Stimulated activated CD4-positive, alpha-beta T cell treated with anti-CD3 and anti-CD28 coated beads, Interleukin-2, amount 100 ng/mL, for 4 hours (primary cell): ENCODE data around the gene PLPPR1.
"Not testable (repeated sequence)": the region's sequence is repeated elsewhere in the genome, so short reads cannot be mapped to it uniquely, and the experiment has no call there.

ENCODE experiments used
- DNase-seq: peaks from one replicate; pipeline ENCODE4 v3.0.0-alpha.2; 2020; ENCODE audit warnings: low read depth

Gene PLPPR1

GRCh38 chr9:101291043-101291442, 262.5 kb downstream of the PLPPR1 start:
- not testable (repeated sequence) for DNase-seq

- no peak for DNase-seq
Measured at GRCh38 chr9:101299901-101300300, 271.4 kb downstream of the PLPPR1 start.

- DNase-seq: no peak
Measured at GRCh38 chr9:101307051-101307450, 278.5 kb downstream of the PLPPR1 start.

GRCh38 chr9:101307524-101308213, 279.1 kb downstream of the PLPPR1 start:
- DNase-seq: no peak

GRCh38 chr9:101309139-101309538, 280.6 kb downstream of the PLPPR1 start:
- no peak for DNase-seq

GRCh38 chr9:101311191-101311590, 282.7 kb downstream of the PLPPR1 start:
- DNase-seq: no peak

GRCh38 chr9:101311758-101312420, 283.4 kb downstream of the PLPPR1 start:
- no peak for DNase-seq

GRCh38 chr9:101312661-101313060, 284.1 kb downstream of the PLPPR1 start:
- DNase-seq: no peak

GRCh38 chr9:101315112-101315450, 286.6 kb downstream of the PLPPR1 start:
- DNase-seq: no peak

- DNase-seq: no peak
Measured at GRCh38 chr9:101317735-101318134, 289.2 kb downstream of the PLPPR1 start.

- no peak for DNase-seq
Measured at GRCh38 chr9:101323129-101323528, 294.6 kb downstream of the PLPPR1 start.

GRCh38 chr9:101324245-101324804, 295.8 kb downstream of the PLPPR1 start:
- DNase-seq: no peak

GRCh38 chr9:101325053-101325452, 296.5 kb downstream of the PLPPR1 start:
- DNase-seq: no peak

GRCh38 chr9:101326035-101326434, 297.5 kb downstream of the PLPPR1 start:
- no peak for DNase-seq

- no peak for DNase-seq
Measured at GRCh38 chr9:101326501-101326900, 298.0 kb downstream of the PLPPR1 start.

- not testable (repeated sequence) for DNase-seq
Measured at GRCh38 chr9:101327422-101327909, 298.9 kb downstream of the PLPPR1 start.

- DNase-seq: no peak
Measured at GRCh38 chr9:101332362-101332761, 303.8 kb downstream of the PLPPR1 start.

GRCh38 chr9:101333490-101333889, 305.0 kb downstream of the PLPPR1 start:
- no peak for DNase-seq

GRCh38 chr9:101333926-101334702, 305.6 kb downstream of the PLPPR1 start:
- no peak for DNase-seq

- no peak for DNase-seq
Measured at GRCh38 chr9:101336091-101336490, 307.6 kb downstream of the PLPPR1 start.

GRCh38 chr9:101337237-101337636, 308.7 kb downstream of the PLPPR1 start:
- DNase-seq: no peak

GRCh38 chr9:101341958-101342357, 313.4 kb downstream of the PLPPR1 start:
- DNase-seq: no peak

- DNase-seq: no peak
Measured at GRCh38 chr9:101342595-101342994, 314.1 kb downstream of the PLPPR1 start.
